ENCODE data around the gene SRBD1.

SRBD1 gene

DNA sequence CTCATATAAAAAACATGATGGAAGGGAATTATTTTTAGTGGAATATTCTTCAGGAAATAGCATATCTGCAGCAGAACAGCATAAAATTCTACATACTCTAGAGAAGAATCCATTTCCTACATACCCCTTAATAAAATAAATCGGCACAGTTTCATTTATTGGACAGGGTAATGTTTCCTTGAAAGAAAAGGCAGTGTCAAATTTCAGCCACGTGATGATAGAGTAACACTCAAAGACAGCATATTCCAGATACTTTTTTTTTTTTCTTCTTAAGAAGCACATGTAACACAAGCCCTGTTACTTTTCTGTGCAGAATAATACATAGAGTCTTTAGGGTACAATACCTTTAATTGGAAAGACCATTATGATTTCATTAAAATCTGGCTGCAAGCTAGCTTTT is 204.4 kb downstream of the SRBD1 start:
- no peak for DNase-seq

DNA sequence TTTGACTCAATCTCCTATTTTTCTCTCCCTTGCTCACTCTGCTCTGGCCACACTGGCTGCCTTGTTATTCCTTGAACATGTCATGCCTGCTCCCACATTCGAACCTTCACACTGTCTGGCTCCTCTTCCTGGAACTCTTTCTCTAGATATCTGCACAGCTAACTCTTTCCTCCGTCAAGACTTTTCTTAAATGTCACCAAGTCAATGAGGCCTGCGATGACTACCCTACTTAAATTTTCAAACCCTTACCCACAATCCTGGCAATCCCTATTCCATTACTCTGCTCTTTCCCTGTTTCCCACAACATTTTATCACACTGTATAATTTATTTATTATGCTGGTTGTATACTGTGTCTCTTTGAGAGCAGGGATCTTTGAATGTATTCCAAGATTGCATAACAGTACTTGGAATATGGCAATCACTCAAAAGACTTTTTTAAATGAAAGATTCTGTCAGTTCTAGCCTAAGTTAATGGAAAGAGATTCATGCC is 206.2 kb downstream of the SRBD1 start:
- no peak for DNase-seq

DNA sequence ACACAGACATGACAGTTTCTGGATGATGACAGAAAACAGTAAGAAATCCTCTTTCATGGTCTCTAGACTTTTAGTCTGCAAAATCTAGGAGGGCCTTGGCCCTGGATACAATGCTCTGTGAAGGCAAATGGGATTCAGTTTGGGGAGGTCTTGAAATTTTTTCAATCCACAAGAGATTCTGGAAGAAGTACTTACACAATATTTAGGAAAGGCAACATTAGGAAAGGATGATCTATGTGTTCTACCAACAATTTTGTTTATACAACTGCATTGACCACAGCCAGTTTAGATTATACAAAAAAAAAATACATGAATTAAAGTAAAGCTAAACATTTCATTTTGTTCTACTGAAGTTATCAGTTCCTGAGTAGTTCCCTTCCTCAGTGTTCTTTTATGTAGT is 208.0 kb downstream of the SRBD1 start:
- no peak for DNase-seq

DNA sequence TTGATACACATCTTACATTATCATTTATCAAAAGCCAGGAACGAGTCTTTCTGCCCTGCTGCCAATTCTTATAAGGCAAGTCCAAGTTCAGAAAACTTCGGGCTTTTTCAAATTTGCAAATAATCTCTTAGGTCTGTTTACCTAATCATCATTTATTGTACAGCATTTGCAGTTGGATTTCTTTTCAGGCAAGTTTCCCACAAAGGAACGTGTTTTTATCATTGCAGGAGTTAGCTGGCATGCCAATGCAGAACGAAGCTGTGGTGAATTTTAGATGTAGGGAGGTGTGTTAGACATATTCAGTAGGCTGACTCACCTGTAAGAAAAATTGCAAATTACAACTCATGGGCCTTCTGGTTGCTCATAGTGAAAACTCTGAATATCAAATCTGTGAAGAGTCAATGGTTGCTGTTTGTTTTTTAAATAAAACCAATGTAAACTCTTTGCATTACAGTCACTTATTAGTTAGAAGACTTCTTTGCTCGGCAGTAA is 209.6 kb downstream of the SRBD1 start:
- DNase-seq, result no peak

DNA sequence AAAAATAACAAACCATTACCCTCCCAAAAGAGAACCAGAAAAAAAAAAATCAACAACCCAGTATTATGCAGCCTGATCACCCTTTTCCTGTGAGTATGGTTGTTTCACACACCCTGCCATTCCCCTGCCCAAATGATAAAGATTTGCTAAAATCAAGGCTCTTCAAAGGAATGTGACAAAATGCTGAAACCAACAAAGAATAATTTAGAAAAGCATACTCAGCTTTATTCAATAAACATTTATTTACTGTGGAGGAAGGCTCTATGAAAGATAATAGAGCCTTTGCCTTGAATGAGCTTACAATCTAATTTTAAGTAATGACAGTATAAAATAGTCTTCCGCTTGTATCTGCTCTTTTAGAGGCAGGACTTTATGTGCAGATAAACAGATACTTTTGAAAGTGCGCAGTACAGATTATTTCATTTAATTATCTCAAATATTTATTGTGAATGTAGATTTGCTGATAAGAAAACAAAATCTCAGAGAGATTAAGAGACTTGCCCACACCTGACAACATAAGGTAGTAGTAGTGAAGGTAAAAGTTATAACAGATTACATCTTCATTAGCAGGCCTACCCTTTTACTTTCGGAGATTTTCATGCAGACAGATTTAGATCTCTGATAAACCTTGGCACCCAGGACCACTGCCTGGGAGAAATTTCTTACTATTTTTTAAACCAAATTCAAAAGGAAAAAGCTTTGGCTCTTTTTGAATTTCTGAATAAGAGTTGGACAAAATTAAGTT is 211.9 kb downstream of the SRBD1 start:
- no peak for DNase-seq

DNA sequence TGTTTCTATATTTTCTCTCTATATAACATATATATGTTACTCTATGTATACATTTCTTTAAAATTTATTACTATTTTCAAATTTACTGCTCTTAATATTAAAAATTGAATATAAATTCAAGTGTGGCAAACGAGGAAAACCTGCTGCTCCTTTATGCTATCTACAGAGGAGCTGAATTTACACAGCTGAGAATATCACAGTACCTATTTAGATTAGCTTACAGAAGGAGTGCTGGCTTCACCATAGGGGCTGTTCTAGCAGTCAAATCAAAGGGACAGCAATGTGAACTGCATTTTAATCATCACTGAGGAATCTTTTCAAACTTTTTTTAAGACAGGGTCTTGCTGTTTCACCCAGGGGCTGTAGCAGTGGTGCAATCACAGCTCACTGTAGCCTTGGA is 213.8 kb downstream of the SRBD1 start:
- no peak for DNase-seq

DNA sequence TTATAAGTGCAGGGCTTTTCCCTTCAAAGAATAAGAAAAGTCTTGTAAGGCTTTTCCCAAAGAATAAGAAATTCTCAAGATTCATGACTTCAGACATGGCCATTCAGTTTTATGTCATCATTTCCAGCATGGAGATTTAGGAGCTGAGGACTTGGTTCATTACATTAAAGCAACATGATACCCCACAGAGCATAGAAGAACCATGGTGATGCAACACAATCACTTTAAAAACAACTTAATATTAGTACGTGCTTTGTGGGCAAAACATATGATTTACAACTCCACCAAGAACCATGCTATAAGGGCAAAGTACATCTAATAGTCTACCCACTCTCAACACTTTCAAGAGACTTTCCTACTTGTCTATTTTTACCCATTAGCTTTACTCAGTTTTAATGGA is 214.4 kb downstream of the SRBD1 start:
- no peak for DNase-seq

DNA sequence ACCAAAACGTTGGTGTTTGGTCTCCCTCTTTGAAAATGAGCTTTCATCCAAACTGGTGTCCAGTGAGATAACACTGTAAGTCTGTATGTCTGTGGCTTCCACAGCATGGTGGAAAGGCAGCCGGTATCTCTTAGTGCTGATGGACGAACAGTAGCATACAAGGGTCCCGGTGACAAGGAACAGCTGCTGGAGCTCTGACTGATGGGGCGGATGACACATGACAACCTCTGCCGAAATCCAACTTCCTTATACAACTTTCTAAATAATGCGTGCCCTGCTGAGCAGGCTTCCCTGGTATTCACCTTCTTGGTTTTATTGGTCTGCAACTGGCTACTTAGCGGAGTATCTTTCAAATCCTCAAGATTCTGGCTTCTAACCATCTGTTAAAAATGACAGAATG is 216.2 kb downstream of the SRBD1 start:
- no peak for DNase-seq

DNA sequence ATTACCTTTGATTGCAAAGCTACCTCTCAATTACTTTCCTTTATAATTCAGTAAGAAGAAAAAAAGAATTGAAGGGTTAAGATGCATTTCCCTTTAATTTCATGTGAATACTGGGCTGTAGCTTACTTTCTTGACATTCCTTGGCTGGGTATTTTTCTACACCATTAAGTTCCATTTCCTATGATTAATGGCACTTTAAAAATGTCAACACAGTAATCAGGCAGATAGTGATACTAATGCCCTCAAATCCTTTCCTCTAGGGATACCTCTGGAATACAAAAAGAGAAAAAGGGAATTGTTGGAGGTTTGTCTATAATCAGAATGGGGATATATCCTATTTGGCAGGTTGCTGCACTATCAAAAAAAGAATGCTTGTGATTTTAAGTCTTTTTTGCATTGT is 216.9 kb downstream of the SRBD1 start:
- DNase-seq, result no peak

DNA sequence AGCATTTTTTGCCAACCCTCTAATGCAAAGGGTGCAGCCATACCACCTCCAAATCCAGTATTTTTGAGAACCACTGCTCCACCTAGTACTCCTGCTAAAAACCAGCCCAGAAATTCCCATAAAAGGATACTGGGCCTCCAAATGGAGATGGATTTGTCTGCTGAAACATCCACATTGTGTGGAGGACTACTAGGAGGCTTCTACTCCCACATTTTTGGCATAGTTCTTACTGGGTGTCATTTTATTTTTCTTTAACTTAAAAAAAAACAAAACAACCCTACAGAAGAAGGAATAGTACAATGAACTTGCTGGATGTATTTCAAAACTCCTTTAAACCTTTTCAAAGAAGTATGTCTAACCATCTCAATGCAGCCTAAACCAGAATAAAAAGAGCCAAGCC is 219.2 kb downstream of the SRBD1 start:
- no peak for DNase-seq

DNA sequence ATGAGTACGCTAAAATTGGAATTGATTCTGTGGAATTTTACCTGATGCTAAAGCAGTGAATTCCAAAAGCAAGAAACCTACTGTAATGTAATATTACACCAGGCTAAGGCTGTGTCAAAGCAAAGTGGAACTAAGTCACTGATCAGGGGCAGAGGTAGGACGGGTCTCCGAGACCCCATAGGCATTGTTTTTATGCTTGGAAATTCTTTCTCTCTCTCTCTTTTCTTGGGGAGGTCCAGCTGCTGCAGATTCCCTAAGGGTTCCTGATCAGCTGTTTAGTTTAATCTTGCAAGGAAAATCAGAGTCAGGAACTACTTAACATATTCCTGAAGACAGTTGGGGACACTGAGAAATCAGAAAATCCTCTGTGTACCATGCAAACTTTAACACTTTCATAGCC is 220.2 kb downstream of the SRBD1 start:
- DNase-seq, result no peak

DNA sequence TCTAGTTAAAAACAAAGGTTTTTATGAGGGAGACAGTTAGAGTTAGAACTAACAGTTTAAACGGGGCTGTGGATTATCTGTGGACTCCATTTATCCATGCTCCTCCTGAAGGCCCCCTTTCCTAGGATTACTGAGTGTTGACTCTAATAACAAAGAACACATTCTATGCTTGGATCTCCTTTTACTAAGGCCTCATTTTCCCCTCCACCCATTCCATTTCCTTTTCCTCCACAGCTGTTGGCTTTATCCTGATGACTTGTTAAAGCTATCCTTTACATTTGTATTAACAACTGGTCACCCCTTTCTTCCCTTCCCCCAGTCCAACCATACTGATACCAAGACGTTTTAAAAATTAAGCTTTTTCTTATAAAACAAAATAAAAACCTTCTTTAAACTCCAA is 220.6 kb downstream of the SRBD1 start:
- DNase-seq, result no peak

DNA sequence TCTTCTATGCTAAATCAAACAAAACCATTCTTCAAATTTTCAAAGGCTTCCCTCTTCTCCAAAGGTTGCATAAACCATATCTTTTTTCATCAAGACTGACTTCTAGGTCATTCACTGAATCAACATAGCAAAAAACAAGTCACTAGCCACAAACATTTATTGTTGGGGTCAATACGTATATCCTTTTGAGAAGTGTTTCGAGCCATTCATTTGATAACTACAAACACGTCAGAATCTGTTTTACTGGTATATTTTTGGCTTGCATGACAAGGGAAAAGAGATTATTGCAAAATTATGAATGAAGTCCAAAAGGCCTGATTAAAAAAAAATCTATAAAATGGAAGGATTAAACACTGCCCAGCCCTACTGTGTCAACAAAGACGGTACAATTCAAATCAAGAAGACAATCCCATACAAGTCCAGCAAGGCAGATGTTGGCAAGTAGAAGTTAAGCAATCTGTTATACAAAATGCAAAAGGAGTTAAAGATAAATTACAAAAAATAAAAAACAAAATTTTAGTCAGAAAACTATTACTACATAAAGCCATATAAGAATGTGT is 222.4 kb downstream of the SRBD1 start:
- no peak for DNase-seq

DNA sequence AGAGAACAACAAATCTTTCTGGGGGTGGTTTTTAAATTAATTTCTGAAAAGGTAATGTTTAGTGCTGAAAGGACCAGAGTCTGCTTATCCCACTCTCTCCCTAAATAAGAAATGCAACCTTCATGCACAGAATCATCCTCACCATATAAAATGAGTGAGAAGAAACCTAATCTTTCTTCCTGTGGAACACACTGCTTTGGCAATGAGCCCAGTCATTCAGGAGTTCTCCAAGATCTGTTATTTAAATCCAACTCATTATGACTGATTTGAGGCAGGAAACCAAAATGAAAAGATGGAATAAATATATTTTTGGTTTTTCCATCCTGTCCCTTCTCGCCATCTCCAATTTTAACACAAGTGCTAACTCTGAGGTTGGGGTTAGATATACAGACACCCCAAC is 228.3 kb downstream of the SRBD1 start:
- DNase-seq, result no peak

DNA sequence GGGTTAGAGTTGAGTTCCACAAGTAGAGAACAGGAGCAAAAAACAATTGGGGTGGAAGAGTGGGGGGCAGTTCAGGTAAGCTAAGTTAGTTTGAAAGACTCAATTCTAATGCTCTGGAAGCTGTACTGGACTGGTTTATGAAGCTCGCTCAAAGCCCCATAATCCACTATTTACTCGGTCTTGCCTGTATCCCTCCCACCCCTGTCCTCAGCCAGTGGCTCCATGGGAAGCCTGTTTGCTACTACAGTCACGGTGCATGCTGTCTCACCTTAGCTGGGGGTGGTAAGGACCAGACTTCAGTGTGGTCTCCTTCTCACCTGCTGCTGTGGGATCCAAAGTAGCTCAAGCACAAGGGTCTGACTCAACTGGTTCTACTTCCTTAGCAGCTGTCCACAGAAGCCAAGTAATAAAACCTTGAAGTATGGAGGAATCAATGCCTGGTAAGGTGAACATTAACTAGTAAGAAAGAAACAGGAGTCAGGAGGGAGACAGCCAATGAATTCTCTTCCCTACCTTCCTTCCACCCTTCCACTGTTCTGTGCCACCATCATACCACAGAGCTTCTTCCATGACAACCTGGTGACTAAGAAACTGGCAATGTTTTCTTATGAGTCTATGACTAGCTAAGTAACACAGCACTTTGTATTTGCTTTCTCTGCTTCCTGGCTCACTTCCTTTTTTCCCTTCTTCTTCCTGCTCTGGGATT is 230.8 kb downstream of the SRBD1 start:
- no peak for DNase-seq

DNA sequence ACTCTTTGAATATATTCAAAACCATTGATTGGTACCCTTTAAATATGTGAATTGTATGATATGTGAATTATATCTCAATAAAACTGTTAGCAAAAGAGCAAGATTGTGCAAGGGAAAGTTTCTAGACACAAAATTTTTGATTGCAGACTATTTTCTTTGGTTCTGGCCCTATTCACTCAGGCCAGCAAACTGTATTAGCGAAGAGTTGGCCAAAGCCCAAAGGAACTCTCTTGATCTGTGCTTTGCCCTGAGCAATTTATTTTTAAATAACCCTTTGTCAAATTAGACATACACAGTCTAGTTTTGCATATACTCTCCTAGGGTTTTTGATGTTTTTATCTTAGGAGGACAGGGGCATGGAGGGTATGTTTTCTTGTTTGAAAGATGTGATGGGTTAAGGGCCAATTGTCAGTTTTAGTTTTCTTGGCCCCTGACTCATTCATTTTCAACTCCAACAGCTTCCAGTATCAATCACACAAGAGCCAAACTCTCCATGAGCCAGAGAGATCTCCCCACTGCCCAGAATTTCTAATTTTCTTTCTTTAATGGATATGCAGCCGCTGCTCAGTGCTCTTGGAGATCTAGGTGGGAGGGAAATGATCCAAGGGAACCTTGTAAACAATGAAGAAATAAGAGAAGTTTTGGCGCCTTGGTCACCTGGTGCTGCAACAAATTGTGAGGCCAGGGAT is 231.5 kb downstream of the SRBD1 start:
- no peak for DNase-seq

DNA sequence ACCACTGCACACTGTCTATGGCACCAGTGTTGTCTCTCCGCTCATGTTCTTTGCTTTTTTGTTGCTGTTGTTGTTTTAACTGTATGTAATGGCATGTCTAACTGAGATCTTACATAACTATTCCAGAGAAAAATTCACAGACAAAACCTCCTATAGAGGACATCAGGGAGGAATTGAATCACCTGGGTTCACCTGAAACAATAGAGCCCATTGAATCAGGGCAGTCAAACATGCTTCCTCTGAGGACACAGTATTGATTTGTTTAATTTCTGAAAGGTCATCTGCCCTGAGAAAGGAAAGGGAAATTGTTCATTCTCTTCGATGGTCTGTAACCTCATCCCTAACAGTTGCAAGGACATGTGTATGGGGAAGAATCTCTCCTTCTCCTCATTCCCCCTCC is 237.5 kb downstream of the SRBD1 start:
- DNase-seq, result no peak

DNA sequence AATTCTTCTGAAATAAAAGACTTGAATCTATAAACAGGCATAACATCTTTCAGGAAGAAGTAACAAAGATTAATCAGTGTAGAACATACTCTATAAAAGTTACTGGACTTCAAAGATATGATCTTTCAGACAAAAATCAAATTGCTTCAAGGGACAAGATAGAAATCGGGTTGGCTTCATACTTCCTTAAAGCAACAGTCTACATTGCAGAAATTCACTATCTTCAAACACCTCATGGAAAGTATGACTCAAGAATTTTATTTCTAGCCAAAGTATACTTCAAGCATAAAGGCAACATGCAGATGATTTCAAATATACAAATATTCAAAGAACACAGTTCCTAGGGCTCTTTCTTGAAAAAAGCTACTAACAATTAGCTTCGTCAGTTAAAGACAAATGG is 240.7 kb downstream of the SRBD1 start:
- DNase-seq, result no peak

DNA sequence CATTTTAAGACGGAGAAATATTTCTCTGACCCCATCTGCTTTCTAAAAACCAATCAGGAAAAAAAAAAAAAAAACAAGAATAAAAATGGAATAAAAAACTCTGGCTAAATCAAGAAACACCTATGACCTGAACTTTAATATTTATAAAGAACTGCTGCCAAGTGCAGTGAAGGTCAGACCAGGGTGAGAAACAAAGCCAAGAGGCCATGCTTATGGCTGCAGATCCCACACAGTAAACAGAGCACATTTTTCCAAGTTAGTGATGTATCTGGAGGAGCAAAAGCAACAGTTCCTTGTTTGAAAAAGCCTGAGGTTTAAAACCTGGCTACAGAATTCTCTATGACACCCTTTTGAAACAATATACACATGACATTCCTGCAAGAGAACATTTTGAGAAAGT is 242.3 kb downstream of the SRBD1 start:
- DNase-seq, result no peak

DNA sequence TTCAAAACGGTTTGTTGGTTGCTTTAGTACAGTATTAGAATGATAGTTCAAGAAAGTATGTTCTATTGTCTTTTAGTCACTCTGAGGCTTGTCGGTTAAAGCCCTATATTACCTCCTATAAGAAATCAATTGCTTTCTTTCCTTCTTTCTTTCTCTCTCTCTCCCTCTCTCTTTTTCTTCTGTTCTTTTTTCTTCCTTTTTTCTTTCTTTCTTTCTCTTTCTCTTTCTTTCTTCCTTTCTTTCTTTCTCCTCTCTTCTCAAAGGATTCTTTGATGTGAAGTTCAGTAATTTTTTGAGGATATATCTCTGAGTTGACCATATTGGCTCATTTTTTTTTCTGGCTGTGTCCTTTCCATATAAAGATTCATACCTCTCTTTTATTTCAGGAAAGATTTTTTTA is 249.4 kb downstream of the SRBD1 start:
- DNase-seq, result no peak

DNA sequence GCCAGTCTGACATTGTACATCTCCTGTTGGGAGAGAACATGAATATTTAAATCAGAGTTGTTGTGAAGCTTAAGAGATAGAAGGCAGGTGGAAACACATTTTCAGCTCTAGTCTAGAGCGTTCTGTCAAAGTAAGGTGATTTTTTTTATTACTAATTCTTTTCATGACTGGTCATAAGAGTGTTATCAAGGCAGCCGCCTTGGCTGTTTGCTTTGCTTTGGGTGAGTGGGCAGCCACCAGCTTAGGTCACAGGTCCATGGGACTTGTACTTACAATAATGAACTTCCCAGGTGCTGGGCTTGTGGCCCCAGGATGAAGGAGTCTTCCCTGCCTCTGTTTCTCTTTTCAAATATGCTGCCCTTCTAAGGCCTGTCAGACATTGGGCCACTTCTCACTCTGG is 256.3 kb downstream of the SRBD1 start:
- DNase-seq, result no peak

DNA sequence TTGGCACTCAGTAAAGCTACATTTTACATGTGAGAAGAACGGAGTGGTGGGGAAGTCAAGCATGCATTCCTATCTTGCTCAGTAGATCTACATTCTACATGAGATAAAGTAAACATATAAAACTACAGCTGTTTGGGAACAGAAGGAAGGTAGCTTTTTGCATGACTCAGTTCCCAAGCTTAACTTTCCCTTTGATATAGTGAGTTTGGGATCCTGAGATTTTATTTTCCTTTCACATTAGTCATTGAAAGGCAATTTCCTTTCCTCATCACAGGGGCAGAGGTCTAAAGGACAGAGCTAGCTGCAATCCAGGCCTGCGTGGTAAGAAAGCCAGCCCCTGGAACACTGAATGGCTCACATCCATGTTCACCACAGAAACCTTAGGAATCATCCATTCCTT is 257.2 kb downstream of the SRBD1 start:
- no peak for DNase-seq

DNA sequence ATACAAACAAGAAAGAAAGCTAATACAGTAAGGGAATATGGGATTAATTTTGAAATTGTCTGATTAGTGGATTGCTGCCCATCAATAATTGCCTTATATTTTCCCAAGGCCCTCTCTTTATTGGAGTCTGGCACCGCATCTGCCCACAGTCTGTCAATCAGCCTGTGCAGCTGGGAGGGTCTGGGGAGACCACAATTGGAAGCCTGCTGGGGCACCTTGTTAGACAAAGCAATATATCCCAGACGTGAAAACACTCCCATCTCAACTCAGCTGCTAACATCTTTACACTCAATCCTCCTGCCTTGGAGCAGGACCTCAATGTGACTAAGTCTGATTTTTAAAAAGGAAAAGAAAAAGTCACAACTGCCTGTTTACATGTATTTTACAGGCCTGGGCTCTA is 258.6 kb downstream of the SRBD1 start:
- no peak for DNase-seq
